Globus pallidus (tissue), 1 donor: ENCODE data around the gene TRIML1.

Experiments
- DNase-seq: peaks from one replicate; pipeline ENCODE4 v3.0.0-alpha.2; 2015; ENCODE audit warnings: low spot score

TRIML1 gene, protein sequence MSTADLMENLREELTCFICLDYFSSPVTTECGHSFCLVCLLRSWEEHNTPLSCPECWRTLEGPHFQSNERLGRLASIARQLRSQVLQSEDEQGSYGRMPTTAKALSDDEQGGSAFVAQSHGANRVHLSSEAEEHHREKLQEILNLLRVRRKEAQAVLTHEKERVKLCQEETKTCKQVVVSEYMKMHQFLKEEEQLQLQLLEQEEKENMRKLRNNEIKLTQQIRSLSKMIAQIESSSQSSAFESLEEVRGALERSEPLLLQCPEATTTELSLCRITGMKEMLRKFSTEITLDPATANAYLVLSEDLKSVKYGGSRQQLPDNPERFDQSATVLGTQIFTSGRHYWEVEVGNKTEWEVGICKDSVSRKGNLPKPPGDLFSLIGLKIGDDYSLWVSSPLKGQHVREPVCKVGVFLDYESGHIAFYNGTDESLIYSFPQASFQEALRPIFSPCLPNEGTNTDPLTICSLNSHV

DNA sequence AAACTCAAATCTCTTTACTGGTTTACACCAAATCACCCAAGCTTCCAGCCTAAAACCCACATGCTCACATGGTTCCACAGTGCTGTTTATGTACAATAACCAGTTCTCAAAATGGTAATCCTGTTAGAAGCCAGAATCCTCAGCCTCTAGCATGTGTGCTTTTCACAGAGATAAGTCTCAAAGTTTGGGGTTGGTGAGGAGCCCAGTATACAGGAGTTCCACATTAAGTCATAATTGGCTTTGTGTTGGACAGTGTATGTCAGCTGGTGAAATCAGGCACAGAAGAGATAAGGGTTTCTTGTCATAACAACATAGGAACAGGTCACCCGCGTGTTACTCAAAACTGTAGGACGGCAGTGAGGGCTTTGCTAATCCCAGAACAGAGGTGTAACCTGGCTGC, at the start of gene TRIML1:
TRIML1 (plus strand) TSS at position 301 of the 400 bp plus-strand sequence. CDS start 118 bp downstream, outside the sequence.
- DNase-seq: no peak

- DNase-seq: no peak
These were observed 46.4 kb upstream of the TRIML1 start for GRCh38 chr4:188092824-188093223.

GRCh38 chr4:188106454-188106853, 32.8 kb upstream of the TRIML1 start:
- DNase-seq: no peak

- DNase-seq: no peak
These were observed 31.1 kb upstream of the TRIML1 start for GRCh38 chr4:188107931-188108843.

GRCh38 chr4:188109157-188109755, 30.0 kb upstream of the TRIML1 start, which contains the start of gene TRIML2:
TSS of gene TRIML2 (minus strand) at chr4:188109603. CDS start at chr4:188105368, 4,235 bp downstream.
- no peak for DNase-seq

DNA sequence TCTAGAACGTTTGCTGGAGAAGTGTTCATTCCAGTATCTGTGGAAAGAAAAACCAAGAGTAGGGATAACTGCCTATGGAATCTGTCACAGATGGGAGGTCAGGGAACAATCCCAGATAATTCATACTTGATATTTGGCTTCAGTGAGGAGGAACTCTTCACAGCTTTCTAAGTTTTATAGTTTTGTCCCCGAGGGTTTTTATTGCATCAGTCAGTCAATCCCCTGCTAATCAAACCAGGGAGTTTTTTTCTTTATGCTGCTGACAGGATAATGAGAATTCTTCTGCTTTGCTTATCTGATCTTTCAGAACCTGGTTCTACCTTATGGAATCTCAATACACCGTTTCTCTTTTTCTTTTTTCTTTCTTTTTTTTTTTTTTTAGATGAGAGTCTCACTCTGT, 29.2 kb upstream of the TRIML1 start:
- DNase-seq: no peak

- no peak for DNase-seq
These were observed 28.3 kb upstream of the TRIML1 start for GRCh38 chr4:188110741-188111471.

DNA sequence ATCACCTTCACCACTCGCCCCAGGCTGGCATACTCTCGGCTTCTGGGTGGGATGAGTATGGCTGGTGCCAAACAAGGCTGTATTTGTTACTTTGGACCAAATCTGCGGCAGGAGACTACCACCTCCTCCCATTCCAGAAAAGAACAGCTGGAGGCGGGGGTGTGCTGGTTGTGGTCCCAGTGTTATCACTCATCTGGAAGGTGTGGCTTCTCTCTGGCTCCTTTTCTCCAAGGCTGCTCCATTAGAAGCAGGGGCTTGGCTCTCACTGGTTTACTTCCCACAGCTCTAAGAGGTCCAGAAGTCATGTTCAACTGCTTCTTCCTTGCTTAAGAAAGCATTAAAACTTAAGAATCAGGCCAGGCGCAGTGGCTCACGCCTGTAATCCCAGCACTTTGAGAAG, 27.3 kb upstream of the TRIML1 start:
- DNase-seq: no peak

- DNase-seq: no peak
These were observed 26.1 kb upstream of the TRIML1 start for GRCh38 chr4:188113156-188113555.

DNA sequence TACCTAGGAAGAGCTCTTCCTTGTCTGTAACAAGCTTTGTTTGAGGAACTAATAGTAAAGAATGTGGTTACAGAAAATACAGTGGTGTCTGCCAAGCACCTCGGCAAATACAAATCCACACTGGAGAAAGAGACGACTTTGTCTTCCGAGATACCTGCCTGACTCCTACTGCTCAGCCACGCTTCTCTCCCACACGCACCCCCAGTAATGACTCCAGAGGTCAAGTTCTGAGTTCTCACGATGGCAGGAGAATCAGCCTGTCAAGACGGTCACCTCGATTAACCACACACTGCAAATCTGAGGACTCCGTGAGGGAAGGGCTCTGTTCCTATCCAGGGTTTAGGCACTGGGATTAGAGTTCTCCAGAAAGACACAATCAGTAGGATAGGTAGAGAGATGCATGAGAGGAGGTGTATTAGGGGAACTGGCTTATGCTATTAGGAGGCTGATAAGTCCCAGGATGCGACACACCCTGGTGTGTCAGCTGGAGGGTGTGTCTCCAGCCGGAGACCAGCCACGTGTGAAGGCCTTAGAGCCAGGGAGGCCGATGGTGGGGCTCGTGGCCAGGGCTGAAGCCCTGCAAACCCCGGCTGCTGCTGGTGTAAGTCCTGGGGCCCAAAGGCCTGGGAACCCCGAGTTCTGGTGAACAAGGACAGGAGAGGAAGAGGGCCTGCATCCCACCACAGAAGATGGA, 21.5 kb upstream of the TRIML1 start:
- no peak for DNase-seq

DNA sequence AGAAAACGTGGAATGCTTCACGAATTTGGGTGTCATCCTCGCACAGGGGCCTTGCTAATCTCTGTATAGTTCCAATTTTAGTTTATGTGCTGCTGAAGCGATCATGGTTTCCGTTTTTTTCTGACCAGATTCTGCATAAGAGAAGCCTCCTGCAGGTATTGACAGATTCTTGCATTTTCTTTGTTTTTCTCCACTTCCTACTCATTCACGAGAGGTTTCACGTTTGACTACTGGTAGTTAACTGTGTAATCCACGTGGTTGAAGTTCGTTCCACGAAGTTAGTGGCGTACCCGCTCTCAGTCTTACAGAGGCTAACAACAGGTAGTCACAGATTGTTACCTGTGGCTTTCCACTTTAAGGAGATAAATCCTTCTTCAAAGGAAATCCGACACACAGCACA, 17.7 kb upstream of the TRIML1 start:
- no peak for DNase-seq

- DNase-seq: no peak
These were observed 11.9 kb upstream of the TRIML1 start for GRCh38 chr4:188127214-188127874.

DNA sequence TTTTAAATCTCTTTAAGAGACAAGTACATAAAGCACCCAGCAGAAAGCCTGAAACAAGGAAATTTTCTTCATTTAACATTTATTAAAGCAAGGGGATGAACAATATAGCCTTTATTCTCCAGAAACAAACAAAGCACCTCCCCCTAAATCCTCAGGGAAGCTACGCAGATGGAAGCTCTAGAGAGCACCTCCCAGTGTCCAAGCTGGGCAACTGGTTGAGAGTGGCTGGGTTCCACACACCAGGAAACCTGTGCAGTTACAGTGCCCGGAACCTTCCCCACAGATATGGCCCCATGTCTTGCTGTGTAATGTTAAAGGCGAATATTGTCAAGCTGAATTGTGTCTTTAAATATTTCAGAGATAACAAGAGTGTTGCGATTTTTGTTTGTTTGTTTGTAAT, 8.9 kb upstream of the TRIML1 start:
- peak; percentile 12 for DNase-seq

- DNase-seq: no peak
These were observed 7.0 kb upstream of the TRIML1 start for GRCh38 chr4:188132232-188132631.

GRCh38 chr4:188138227-188138626, 1.0 kb upstream of the TRIML1 start:
- DNase-seq: no peak

DNA sequence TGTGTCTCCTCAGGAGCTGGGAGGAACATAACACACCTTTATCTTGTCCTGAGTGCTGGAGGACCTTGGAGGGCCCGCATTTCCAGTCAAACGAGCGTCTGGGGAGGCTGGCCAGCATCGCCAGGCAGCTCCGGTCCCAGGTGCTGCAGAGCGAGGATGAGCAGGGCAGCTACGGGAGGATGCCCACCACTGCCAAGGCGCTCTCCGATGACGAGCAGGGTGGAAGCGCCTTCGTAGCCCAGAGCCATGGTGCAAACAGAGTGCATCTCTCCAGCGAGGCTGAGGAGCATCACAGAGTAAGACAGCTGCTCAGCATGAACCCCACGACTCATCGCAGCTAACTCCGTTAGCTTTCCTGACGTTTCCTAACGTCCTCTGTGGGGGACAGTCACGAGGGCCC, 430 bp downstream of the TRIML1 start:
- DNase-seq: no peak

DNA sequence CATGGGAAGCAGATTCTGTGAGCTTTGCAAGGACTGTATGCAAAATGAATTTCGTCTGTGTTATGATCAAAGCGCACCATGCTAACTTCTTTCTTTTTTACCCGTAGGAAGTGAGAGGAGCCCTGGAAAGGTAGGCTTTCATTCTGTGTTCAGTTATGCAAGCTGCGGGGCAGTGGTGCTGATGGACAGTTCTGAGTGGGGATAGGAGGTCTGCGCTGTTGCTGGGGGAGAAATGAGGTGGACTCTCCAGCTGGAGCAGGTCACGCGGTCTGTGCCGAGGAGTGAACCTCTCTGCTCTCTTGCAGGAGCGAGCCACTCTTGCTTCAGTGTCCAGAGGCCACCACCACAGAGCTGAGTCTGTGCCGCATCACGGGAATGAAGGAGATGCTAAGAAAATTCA, 4.5 kb downstream of the TRIML1 start:
- no peak for DNase-seq

DNA sequence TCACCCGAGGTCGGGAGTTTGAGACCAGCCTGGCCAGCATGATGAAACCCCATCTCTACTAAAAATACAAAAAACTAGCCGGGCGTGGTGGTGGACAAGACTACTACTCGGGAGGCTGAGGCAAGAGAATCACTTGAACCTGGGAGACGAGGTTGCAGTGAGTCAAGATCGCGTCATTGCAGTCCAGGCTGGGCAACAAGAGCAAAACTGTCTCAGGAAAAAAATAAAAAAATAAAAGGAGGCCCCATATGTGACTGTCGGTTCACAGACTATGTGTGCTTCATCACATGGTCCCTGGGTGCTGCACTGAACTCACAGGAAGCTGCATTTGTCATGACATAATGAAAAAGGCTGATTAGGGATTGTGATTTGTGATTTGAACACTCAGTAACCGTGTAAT, 6.4 kb downstream of the TRIML1 start:
- no peak for DNase-seq

DNA sequence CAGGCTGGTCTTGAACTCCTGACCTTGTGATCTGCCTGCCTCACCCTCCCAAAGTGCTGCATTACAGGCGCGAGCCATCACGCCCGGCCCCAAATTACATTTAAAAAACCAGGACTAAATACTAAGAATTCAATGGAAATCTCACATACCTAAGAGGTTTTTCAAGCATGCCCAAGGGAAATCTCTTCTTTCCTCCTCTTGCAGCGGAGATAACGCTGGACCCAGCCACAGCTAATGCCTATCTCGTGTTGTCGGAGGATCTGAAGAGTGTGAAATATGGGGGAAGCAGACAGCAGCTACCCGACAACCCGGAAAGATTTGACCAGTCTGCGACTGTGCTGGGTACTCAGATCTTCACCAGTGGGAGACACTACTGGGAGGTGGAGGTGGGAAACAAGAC, 7.4 kb downstream of the TRIML1 start:
- no peak for DNase-seq

- DNase-seq: no peak
These were observed 7.9 kb downstream of the TRIML1 start for GRCh38 chr4:188147176-188147575.

GRCh38 chr4:188147776-188148175, 8.5 kb downstream of the TRIML1 start:
- no peak for DNase-seq
